T-helper 17 cell (primary cell): ENCODE data around the gene YARS1. TPM values are rescaled to one million over a fixed set of nuclear protein-coding genes. Genes with fewer than 3 reads are reported as not detected.

Experiments used
- ATAC-seq: fragments of 150-1000 bp; cut with Tn5 transposase; 2 replicates; pipeline ENCODE4 v1.10.0; 2021; ENCODE audit warnings: mild to moderate bottlenecking, moderate library complexity
- DNase-seq, 3 donors: peaks; one replicate each; pipeline versions ENCODE4 v3.0.0 to v3.0.0-alpha.2; 2020 to 2021
- H3K9me3 ChIP-seq: one replicate; pipeline ENCODE4 v1.7.0; 2013; ENCODE audit warnings: low read length, mild to moderate bottlenecking; ENCODE audit not compliant: control insufficient read depth, poor library complexity, severe bottlenecking
- H3K27ac Mint-ChIP-seq: one replicate; pipeline ENCODE4 v1.8.0; 2022; ENCODE audit warnings: mild to moderate bottlenecking, moderate library complexity, mixed read lengths
- H3K27me3 Mint-ChIP-seq: one replicate; pipeline ENCODE4 v1.8.0; 2022; ENCODE audit warnings: mixed read lengths
- H3K36me3 Mint-ChIP-seq: one replicate; pipeline ENCODE4 v1.8.0; 2022; ENCODE audit warnings: low read depth, mixed read lengths
- H3K4me1 Mint-ChIP-seq: one replicate; pipeline ENCODE4 v1.8.0; 2022; ENCODE audit warnings: mild to moderate bottlenecking, mixed read lengths
- H3K4me3 Mint-ChIP-seq: one replicate; pipeline ENCODE4 v1.8.0; 2022; ENCODE audit warnings: mild to moderate bottlenecking, moderate library complexity, mixed read lengths
- total RNA-seq, 4 donors: library from RNA in 2 of 4; stranded (reverse) in 2 of 4; gene quantifications; one replicate each; pipeline ENCODE4 v1.2.3 and lab custom pipeline; 2022 to 2026

The YARS1 gene
- total RNA-seq, 2 donors from 2014 or later: 70.9 to 88.1 TPM

DNA sequence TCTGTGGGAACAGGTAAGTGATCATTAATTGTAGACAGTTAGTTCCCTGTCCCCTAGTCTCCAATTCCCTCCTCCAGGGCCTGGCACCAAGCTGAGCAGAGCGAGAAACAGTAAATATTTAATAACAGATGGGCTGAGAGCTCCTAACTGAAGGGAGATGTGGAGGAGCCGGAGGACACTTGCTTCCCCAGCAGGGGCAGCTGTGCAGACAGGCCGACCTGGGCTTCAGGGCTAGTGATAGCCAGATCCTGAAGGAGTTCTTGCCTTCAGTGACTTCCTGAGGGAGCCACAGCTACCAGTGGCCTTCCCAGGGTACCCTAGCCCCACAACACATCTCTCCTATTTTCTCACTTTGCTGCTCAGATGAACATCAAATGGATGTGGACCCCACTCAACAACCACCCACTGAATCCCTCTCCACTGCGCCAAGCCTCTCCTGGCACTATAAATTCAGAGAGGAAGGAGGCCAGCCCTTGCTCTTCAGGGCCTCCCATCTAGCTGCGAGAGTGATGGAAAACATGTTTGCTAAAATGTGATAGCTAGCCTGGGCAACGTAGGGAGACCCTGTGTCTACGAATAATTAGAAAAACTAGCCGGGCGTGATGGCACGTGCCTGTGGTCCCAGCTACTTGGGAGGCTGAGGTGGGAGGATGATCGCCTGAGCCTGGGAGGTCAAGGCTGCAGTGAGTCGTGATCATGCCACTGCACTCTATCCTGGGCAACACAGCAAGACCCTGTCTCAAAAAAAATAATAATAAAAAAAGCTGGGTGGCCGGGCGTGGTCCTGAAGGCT lies 87.7 kb downstream of the YARS1 start:
- H3K9me3 ChIP-seq: no peaks in the 10 kb centered on the region
- H3K27me3 Mint-ChIP-seq: peaks cover 25% of the 10 kb centered on the region
- H3K27ac Mint-ChIP-seq: no peak overlapping the region
- ATAC-seq (no peak), DNase-seq (no peak)
- peaks cover 18% of the 10 kb centered on the region for H3K4me1 Mint-ChIP-seq
- no peaks in the 10 kb centered on the region for H3K36me3 Mint-ChIP-seq
- no peak overlapping the region for H3K4me3 Mint-ChIP-seq

DNA sequence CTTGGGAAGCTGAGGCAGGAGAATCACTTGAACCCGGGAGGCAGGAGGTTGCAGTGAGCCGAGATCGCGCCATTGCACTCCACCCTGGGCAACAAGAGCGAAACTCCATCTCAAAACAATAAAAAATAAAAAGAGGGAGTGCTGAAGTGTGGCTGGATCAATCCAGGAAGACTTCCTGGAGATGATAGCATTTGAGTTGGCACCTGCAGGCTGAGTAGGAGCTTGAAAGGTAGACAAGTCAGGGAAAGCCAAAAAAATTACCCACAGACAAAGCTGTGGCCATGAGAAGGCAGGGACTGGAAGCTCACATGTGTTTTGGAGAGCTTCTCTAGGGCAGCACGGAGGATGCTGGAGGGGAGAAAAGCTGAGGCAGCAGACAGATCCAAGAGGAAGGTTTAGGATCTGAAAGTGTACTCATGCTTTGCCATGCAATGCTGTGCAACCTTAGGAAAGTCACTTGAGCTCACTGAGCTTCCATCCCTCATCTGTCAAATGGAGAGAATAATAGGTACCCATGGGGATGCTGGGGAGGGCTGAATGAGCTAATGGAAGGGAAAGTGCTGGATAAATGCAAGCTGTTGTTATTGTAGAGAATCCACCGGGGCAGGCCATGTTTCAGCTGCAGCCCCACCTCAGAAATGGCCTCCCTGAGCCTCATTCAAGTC lies 88.6 kb downstream of the YARS1 start:
- Mint-ChIP-seq H3K27me3 (peaks cover 18% of the 10 kb centered on the region), H3K36me3 (no peaks in the 10 kb centered on the region), H3K4me3 (no peak overlapping the region), H3K4me1 (peaks cover 18% of the 10 kb centered on the region), H3K27ac (no peak overlapping the region)
- H3K9me3 ChIP-seq: no peaks in the 10 kb centered on the region
- ATAC-seq: no peak
- DNase-seq: no peak

DNA sequence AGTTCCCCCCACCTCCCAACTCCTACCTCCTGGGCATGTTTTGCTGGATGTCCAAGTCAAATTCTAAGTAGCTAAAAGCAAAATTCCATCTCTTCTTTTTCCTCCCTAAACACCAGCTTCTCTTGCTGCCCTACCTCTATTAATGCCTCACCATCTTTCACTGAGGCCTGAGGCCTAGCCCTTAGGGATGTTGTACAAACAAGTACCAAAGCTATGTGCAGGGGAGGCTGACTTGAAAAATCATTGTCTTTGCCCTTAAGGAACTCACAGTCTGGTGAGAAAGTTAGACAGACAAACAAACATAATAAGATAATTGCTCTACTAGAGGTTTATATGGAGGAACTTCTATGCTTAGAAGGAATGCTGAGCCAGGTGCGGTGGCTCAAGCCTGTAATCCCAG lies 89.3 kb downstream of the YARS1 start:
- Mint-ChIP-seq H3K36me3 (no peaks in the 10 kb centered on the region), H3K27ac (no peak overlapping the region), H3K4me1 (peaks cover 18% of the 10 kb centered on the region), H3K27me3 (peaks cover 18% of the 10 kb centered on the region), H3K4me3 (no peak overlapping the region)
- ATAC-seq: no peak
- DNase-seq: no peak
- H3K9me3 ChIP-seq: no peaks in the 10 kb centered on the region

DNA sequence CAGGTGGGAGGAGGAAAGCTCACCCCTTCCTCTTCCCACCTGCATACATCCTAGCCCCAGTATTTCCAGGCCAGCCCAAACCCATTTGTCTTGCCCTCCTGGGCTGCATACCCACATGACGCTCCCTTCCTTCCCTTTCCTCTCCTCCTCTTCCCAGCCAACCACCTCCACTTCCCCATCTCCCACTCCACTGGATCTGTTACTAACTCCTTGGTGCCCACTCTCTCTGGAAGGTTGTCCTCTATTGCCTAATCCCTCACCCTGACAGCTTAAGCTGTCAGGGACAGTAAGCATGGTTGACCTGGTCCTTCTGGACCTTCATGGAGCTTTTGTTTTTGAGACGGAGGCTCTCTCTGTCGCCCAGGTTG lies 91.6 kb downstream of the YARS1 start:
- no peak overlapping the region for H3K27ac Mint-ChIP-seq
- peaks cover 12% of the 10 kb centered on the region for H3K4me1 Mint-ChIP-seq
- DNase-seq (no peak), ATAC-seq (no peak)
- H3K4me3 Mint-ChIP-seq: no peak overlapping the region
- H3K27me3 Mint-ChIP-seq: peaks cover 30% of the 10 kb centered on the region
- H3K36me3 Mint-ChIP-seq: peaks cover 2% of the 10 kb centered on the region
- H3K9me3 ChIP-seq: no peaks in the 10 kb centered on the region

Other genes with a start within 250 kb of the YARS1 start
- gene ZBTB8OS, start 166.8 kb downstream of the YARS1 start, total RNA-seq: 10 to 100 TPM; 40.5 to 41.9 TPM
- gene RBBP4, start 166.2 kb downstream of the YARS1 start, total RNA-seq: 100 to 1,000 TPM; 130 to 152 TPM
- not detected for gene SYNC, start 114.6 kb downstream of the YARS1 start, total RNA-seq
- 10 to 100 TPM; 32.5 to 35.5 TPM for gene S100PBP, start 295 bp upstream of the YARS1 start, total RNA-seq
- gene FNDC5, start 53.6 kb upstream of the YARS1 start, total RNA-seq: not detected
- gene HPCA, start 69.1 kb upstream of the YARS1 start, total RNA-seq: not detected
- not detected for gene TMEM54, start 84.0 kb upstream of the YARS1 start, total RNA-seq
- gene RNF19B, start 147.5 kb upstream of the YARS1 start, total RNA-seq: 10 to 100 TPM; 67.1 to 87.7 TPM
- gene AK2, start 219.5 kb upstream of the YARS1 start, total RNA-seq: 10 to 100 TPM; 51.1 to 61.7 TPM